ENCODE data around the gene RAD51B.

- TF ChIP-seq CTCF (conservative IDR thresholded peaks at IDR 0.05 in 1 of 2, IDR thresholded peaks at IDR 0.05 in 1 of 2; ENCODE audit: low read depth in 1 of 2, low read length in 2 of 2) (no peak), EZH2 (IDR thresholded peaks at IDR 0.05; ENCODE audit: low read length, missing control alignments) (no peak)
These were observed 691.8 kb downstream of the RAD51B start for GRCh38 chr14:68511129-68512047.
